ENCODE results near the gene DGKG. TPM values are rescaled to one million over a fixed set of nuclear protein-coding genes. Genes with fewer than 3 reads are reported as not detected.
A peak's percentile ranks its signal among the peaks of the same experiment; 100 is the strongest.

The DGKG gene
- total RNA-seq, 1 donor from 2014 or later: 48.7 TPM

DNA sequence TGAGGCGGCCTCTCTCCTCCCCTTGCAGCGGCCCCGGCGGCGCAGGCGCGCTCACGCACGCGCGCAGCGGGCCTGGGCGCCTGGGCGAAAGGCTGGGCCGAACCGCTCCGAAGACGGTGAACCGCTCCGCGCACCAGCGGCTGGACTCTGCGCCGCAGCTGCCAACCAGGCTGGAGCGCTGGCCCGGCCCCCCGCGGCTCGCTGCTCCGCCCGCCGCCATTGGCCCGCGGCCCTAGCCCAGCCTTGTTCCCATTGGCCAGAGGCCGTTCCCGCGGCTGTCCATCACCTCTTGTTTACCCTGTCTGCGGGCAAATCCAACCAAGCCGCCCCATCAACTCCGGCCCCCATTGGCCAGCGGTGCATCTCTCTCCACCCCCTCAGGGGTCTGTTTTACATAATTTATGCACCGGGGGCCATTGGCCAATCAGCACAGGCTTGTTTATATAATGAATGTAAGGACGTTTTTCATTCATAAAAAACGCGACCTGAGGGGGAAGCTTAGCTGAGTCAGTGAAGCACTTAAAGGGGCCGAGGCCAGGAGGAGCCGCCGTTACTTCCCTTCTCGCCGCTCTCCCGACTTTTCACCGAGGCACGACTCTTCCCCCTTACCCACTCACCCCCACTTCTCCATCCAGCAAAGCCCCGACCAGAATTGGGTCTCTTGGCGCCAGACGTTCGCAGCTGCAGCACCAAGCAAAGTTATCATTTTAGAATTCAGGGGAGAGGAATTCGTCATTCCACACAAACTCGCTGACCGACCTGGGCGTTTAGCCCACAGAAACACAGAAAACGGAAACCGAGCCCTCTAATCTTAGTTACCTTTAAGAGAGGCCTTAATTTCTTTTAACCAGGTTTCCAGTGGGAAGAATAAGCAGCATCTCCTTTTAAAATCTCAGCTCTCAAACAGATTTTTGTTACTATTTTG, 252.8 kb downstream of the DGKG start, which contains the start of gene ETV5:
Gene ETV5, minus strand, starts transcription at position 149 of the 925 bp plus-strand sequence. CDS start 3,221 bp downstream, outside the sequence.
- intact Hi-C loops (cut with DNase I): loop anchor here (2.0 to 10.0 kb wide), 3 partner anchors 136 to 456 kb away; partner anchors contain the start of gene TBCCD1
- peak; percentile 100 for DNase-seq (ENCODE audit: low spot score)

DNA sequence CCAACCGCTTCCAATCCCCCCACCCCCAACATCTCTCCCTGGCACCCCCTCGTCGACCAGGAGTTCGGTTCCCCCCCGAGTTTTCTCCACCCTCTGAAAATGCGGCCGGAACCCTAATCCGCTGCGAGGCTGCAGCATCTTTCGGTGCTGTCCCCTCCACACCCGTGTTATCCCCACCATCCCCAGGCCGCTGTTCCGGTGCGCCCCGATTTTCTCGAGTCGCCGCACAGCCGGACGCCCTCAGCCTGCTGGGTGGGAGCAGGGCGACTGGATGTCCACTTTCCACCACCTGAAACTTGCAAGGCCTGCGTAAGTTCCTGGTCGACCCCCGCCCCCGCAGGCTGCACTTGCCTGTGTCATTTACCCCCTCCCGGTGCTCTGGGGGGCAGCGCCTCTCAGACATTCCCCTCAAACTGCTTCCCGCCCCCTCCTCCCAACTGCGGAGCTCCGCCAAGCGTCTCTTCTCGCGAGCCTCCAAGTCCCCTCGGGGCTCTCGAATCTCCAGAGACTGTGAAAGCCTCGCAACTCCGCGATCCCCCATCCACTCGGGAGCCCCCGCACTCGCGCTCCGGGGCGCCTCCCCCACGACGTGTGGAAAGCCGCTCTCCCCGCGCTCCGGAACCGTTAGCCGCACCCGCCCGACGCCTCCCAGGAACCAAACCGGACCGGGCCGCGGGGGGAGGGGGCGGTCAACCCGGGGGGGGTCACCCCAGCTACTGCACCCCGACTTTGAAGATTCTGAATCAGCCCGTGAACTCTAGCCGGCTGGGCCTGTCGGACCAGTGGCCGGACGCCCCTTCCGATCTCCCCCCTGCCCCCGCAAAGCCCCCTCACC, 253.7 kb downstream of the DGKG start:
- DNase-seq (ENCODE audit: low spot score): no peak
- intact Hi-C loops (cut with DNase I): loop anchor here (2.0 to 10.0 kb wide), 3 partner anchors 136 to 456 kb away; partner anchors contain the start of gene TBCCD1

DNA sequence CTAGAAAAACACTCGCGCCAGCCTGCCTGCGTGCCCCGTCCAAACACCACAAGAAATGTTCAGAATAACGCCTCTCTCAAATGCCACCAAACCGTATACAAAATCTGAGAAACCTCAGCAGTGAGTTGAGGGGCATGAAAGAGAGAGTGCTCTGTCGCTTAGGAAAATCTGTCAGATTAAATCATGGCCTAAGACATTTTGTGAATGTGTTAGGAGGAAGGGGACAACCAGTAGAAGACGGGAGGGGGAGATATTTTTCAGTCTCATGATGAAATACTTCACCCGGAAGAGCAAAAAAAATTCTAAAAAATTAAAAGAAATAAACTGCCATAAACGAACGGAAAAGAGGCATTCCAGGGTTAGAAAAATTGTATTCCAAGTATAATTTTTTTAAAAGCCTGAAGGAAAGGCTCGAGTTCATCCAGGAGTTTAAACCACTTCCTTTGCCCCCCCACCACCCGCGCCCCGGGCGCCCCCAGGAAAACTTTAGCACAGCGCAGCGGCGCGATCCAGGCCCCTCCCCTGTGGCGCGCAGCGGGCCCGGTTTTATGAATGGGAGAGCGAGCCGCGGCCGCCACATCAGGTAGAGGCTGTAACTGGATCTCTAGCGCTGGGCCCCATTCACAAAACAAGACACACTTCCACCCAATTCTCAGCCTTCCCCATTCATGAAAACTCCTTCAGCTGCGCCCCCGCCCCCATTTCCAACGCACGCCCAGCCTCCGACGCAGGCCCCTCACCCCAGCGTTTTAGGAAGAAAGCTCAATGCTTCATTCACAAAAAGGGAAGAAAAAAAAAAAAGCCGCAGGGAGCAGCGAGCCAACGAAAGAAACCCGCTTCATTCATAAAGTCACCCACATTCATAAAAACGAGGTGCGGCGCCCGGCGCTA, 254.6 kb downstream of the DGKG start:
- intact Hi-C loops (cut with DNase I): loop anchor here (2.0 to 10.0 kb wide), 3 partner anchors 137 to 457 kb away; partner anchors contain the start of gene TBCCD1
- peak; percentile 86 for DNase-seq (ENCODE audit: low spot score)

DNA sequence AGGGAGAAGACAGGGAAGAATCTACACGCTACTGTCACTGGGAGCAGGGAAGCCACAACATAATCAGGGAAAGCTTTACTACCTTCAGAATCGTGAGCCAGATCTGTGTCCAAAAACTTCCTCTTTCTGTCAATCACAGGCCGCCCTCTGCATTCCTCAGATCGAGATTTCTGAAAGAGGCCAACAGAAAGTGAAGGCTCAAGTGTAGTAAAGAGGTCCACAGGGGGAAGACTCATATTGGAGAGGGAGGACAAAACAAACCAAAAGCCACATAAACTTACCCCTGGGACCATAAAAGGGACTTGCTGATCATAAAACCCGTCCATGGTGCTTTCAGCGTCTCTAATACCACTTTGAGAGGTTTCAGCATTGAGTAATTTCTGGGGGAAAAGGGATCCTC, 256.5 kb downstream of the DGKG start:
- intact Hi-C loops (cut with DNase I): loop anchor here (10.0 kb wide), 2 partner anchors 139 to 459 kb away; partner anchors contain the start of gene TBCCD1
- no peak for DNase-seq (ENCODE audit: low spot score)

DNA sequence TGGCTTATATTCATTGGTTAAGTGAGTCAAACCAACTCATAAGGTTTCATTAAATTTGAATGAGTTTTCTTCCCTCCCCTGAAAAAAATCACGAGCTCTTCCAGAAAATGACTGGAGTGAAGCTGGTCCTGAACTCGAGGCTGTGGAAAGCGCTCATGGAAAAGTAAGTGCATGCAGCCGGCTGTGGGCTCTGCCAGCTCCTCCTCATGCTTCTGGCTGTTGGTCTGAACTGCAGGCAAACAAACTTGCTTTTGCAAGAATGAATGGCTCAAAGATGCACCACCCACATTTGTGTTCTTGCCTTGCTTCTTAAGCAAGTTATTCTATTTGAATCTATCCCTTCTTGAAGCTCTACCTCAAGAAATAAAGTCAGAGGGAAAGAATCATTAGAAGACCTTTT, 259.3 kb downstream of the DGKG start:
- intact Hi-C loops (cut with DNase I): loop anchor here (10.0 kb wide), 2 partner anchors 142 to 462 kb away; partner anchors contain the start of gene TBCCD1
- no peak for DNase-seq (ENCODE audit: low spot score)

DNA sequence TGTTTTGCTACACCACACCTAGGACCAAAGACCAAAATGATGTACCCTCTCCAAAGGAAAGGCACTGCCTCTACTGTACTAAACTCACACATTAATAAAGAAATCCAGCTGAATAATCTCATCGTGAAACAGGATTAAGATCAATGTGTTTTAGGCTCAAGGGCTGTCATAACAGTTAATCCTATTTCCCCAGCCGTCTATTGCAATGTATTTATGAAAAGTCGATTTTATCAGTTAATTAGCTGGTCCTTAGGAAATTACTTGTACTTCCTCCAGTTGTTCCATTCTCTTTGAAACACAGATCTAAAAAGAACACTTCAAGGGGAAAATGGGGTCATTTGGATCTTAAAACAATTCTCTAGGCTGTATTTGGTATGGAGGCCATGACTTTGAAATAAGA, 261.6 kb downstream of the DGKG start:
- DNase-seq (ENCODE audit: low spot score): no peak
- intact Hi-C loops (cut with DNase I): loop anchor here (10.0 kb wide), 2 partner anchors 144 to 464 kb away; partner anchors contain the start of gene TBCCD1

DNA sequence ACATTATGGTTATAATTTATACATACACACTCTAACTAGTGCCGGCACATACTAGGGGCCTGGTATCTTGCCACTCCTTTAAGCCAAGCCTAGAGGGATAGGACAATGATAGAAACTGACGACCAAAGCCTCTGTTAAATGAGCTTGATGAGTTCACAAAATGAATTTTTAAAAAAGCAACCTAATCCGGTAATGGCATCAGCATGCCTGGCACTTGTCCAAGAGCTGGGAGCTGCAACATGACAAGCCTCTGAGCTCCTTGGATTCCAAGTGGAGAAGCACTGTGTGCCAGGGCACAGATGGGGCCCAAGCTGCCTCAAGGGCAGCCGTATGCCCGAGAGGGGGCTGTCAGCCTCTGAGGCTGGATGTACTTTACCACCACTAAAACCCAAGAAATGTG, 262.9 kb downstream of the DGKG start:
- DNase-seq (ENCODE audit: low spot score): no peak
- intact Hi-C loops (cut with DNase I): loop anchor here (5.0 kb wide), 1 partner anchor 113 kb away; no protein-coding TSS in a partner anchor

DNA sequence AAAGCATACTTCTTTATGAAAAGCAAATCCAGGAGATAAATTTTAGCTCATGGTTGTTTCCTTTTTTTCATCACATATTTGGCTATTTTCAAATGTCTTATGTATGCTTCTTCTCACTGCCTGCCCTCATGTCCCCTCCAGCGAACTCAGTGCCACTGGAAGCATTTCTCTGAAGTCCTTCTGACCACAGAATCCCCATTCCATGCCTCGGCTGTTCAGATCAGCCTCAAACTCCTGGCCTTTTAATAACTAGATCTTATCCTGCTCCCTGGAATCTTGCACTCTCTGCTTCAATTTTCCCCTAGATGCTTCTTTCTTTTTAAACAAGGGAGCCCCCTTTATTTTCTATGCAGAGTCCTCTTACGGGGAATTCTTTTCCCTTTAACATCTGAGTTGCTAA, 263.3 kb downstream of the DGKG start:
- intact Hi-C loops (cut with DNase I): loop anchor here (5.0 kb wide), 1 partner anchor 114 kb away; no protein-coding TSS in a partner anchor
- DNase-seq (ENCODE audit: low spot score): no peak

DNA sequence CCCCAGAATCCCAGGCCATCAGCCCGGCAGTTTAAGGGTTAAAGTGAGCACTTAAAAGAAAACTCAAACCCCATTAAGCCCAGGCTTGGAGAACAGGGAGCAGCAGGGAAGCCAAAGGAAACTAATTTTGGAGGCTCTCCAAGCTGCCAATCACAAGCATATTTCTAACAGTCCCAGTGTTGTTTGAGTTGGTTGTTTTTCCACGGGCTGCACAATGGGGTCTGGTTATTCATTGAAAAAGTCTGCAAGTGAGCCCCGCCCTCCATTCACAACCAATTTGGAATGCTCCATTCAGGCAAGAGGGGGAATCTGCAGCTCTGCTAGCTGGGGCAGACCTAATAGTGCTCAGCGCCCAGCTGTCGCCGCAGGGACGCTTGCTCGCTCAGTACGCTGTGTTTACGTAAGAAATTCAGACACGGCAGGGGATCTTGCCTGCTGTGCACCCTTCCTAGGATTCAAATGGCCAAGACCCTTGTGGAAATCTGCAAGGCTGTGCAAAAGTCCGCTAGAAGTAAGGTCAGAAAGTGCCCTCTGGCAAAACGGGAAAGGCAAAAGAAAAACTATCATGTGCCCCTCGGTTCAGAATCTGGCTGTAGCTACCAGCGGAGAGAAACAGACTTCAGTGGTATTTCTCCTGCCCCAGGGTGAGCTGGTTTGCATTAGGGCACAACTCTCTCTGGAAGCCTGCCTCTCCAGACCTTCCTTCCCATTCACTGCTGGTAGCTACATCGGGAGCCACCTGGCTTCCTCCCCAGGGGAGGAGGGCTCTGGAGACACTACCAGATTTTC, 264.2 kb downstream of the DGKG start:
- intact Hi-C loops (cut with DNase I): loop anchor here (5.0 kb wide), 1 partner anchor 114 kb away; no protein-coding TSS in a partner anchor
- DNase-seq (ENCODE audit: low spot score): no peak

DNA sequence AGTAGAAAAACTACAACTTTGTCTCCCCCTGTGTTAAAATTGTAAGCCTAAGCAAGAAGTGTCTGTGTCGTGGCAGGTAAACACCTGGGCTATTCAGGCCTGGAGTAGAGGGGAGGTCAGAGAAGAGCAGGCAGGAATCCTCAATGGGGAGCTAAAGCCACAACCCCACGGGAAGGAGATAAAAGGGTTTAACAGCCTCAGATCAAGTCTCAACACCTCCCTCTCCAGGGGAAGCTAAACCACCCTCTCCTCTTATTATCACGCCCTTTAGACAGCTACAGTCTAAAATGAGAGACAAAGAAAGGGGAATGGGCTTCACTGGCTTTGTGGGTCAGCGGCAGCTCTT, 264.7 kb downstream of the DGKG start:
- no peak for DNase-seq (ENCODE audit: low spot score)
- intact Hi-C loops (cut with DNase I): loop anchor here (5.0 kb wide), 1 partner anchor 115 kb away; no protein-coding TSS in a partner anchor

Other genes with a start within 250 kb of the DGKG start
- gene CRYGS, start 182.1 kb upstream of the DGKG start, total RNA-seq: 1.8 TPM
- gene TBCCD1, start 205.1 kb upstream of the DGKG start, total RNA-seq: 7.8 TPM
- gene DNAJB11, start 208.5 kb upstream of the DGKG start, total RNA-seq: 34.3 TPM

Data from cardiac septum (tissue), 1 donor.